Mesenchymal stem cell (in vitro differentiated cells and primary cell): Measurements from ENCODE around the gene ABCC1.
A peak's percentile ranks its signal among the peaks of the same experiment; 100 is the strongest.

Experiments used
- DNase-seq: peaks from one replicate; pipeline ENCODE4 v3.0.0-alpha.2; 2013
- H2AFZ ChIP-seq: one replicate; pipeline ENCODE4 v1.6.1; 2013; ENCODE audit warnings: low read depth, mild to moderate bottlenecking, control low read depth, inconsistent platforms, low read length, moderate library complexity
- H2AK5ac ChIP-seq: 2 replicates; pipeline ENCODE4 v1.6.1; 2013; ENCODE audit warnings: low read length, moderate library complexity, mild to moderate bottlenecking, inconsistent platforms; ENCODE audit not compliant: severe bottlenecking
- H2BK120ac ChIP-seq: one replicate; pipeline ENCODE4 v1.6.1; 2013; ENCODE audit warnings: low read depth, mild to moderate bottlenecking, inconsistent platforms, low read length, moderate library complexity
- H2BK12ac ChIP-seq, 2 experiments: one replicate each; pipeline ENCODE4 v1.6.1; 2013; ENCODE audit warnings: inconsistent platforms in 2 of 2, low read length in 2 of 2, mild to moderate bottlenecking in 2 of 2, moderate library complexity in 2 of 2, control low read depth in 1 of 2
- H2BK15ac ChIP-seq: one replicate; pipeline ENCODE4 v1.6.1; 2013; ENCODE audit warnings: mild to moderate bottlenecking, low read depth, inconsistent platforms; ENCODE audit not compliant: poor library complexity, severe bottlenecking
- H2BK5ac ChIP-seq: 2 replicates; pipeline ENCODE4 v1.6.1; 2013; ENCODE audit warnings: low read depth, mild to moderate bottlenecking, low read length, control low read depth, inconsistent platforms; ENCODE audit not compliant: poor library complexity, severe bottlenecking
- H3K14ac ChIP-seq, 2 experiments: one replicate each; pipeline ENCODE4 v1.6.1; 2013; ENCODE audit warnings: inconsistent platforms in 2 of 2, low read length in 2 of 2, control low read depth in 1 of 2, mild to moderate bottlenecking in 1 of 2, moderate library complexity in 1 of 2
- H3K18ac ChIP-seq, 2 experiments: one replicate each; pipeline ENCODE4 v1.6.1; 2013; ENCODE audit warnings: inconsistent platforms in 2 of 2, low read length in 2 of 2, control low read depth in 1 of 2, low read depth in 1 of 2, mild to moderate bottlenecking in 1 of 2
- H3K23ac ChIP-seq, 2 experiments: one replicate each; pipeline ENCODE4 v1.6.1; 2013; ENCODE audit warnings: inconsistent platforms in 2 of 2, low read length in 2 of 2, mild to moderate bottlenecking in 2 of 2, moderate library complexity in 2 of 2, control low read depth in 1 of 2
- H3K27ac ChIP-seq: 2 replicates; pipeline ENCODE4 v1.5.1; 2013; ENCODE audit warnings: mild to moderate bottlenecking, moderate library complexity, low read length, control low read depth, inconsistent platforms; ENCODE audit not compliant: poor library complexity, severe bottlenecking
- H3K27me3 ChIP-seq, 2 experiments: 2 replicates each; pipeline versions ENCODE4 v1.6.1 to v1.7.0; 2013; ENCODE audit warnings: low read length in 2 of 2, mild to moderate bottlenecking in 2 of 2, moderate library complexity in 2 of 2, control low read depth in 1 of 2, inconsistent platforms in 1 of 2; ENCODE audit not compliant: control insufficient read depth in 1 of 2, insufficient read depth in 1 of 2
- H3K36me3 ChIP-seq, 2 experiments: 2 replicates each; pipeline versions ENCODE4 v1.6.1 to v1.7.0; 2013; ENCODE audit warnings: low read length in 2 of 2, control low read depth in 1 of 2, inconsistent platforms in 1 of 2, low read depth in 1 of 2, mild to moderate bottlenecking in 1 of 2; ENCODE audit not compliant: insufficient read depth in 2 of 2, control insufficient read depth in 1 of 2
- H3K4ac ChIP-seq, 2 experiments: one replicate each; pipeline ENCODE4 v1.6.1; 2013; ENCODE audit warnings: inconsistent platforms in 2 of 2, low read length in 2 of 2, mild to moderate bottlenecking in 2 of 2, moderate library complexity in 2 of 2, control low read depth in 1 of 2, low read depth in 1 of 2
- H3K4me1 ChIP-seq: 2 replicates; pipeline ENCODE4 v1.6.1; 2013; ENCODE audit warnings: low read depth, low read length, control low read depth; ENCODE audit not compliant: control insufficient read depth, insufficient read depth
- H3K4me2 ChIP-seq: 2 replicates; pipeline ENCODE4 v1.6.1; 2013; ENCODE audit warnings: low read length, mild to moderate bottlenecking, inconsistent platforms; ENCODE audit not compliant: poor library complexity, severe bottlenecking
- H3K4me3 ChIP-seq, 2 experiments: 2 replicates each; pipeline versions ENCODE4 v1.5.1 to v1.7.0; 2013; ENCODE audit warnings: low read length in 2 of 2, mild to moderate bottlenecking in 2 of 2, control low read depth in 1 of 2, low read depth in 1 of 2; ENCODE audit not compliant: insufficient read depth in 1 of 2
- H3K79me1 ChIP-seq: replicated peaks from 2 replicates; pipeline ENCODE4 v1.6.1; 2013; ENCODE audit warnings: mild to moderate bottlenecking, control low read depth, low read length, inconsistent platforms; ENCODE audit not compliant: poor library complexity, severe bottlenecking
- H3K9ac ChIP-seq: 2 replicates; pipeline ENCODE4 v1.7.0; 2013; ENCODE audit warnings: mild to moderate bottlenecking, low read length, moderate library complexity
- H3K9me3 ChIP-seq: 2 replicates; pipeline ENCODE4 v1.7.0; 2013; ENCODE audit warnings: mild to moderate bottlenecking, low read length; ENCODE audit not compliant: control insufficient read depth
- H4K8ac ChIP-seq: one replicate; pipeline ENCODE4 v1.6.1; 2013; ENCODE audit warnings: inconsistent platforms, mild to moderate bottlenecking, low read length, moderate library complexity
- H4K91ac ChIP-seq: one replicate; pipeline ENCODE4 v1.6.1; 2013; ENCODE audit warnings: mild to moderate bottlenecking, low read length, inconsistent platforms
- WGBS: methylation state at CpG from one replicate; pipeline ENCODE4 v1.1.7; 2013; ENCODE audit warnings: mixed read lengths; 5-methylcytosine and 5-hydroxymethylcytosine counted together

Gene ABCC1

DNA sequence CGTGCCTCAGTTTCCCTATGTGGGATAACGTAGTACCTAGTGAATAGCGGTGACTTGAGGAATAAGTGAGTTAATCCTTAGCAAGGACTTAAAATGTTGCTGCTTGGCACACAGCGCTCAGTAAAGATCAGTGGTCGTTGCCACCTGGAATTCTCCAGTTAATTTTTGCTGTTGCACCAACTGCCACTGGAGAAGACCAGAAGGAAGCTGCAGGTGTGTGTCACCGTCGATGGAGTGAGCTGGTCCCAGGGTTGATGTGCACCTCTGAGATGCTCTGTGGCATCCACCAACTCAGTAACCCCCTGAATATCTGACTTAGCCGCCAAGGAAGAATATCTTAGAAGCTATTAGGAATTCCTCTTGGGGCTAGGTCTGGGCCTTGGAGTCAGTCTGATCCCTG is 4.1 kb downstream of the ABCC1 start:
- no peak overlapping the region for H3K27ac ChIP-seq
- H3K27me3 ChIP-seq, result no peaks in the 10 kb centered on the region
- no peaks in the 10 kb centered on the region for H3K36me3 ChIP-seq
- no peak overlapping the region for H3K4me2 ChIP-seq
- WGBS, result 87% methylated on average over 8 of the region's 8 CpGs
- H2AFZ ChIP-seq, result no peak overlapping the region
- DNase-seq, result no peak
- H3K18ac ChIP-seq, result no peak overlapping the region
- no peak overlapping the region for H3K4ac ChIP-seq
- H2BK15ac ChIP-seq, result no peak overlapping the region
- no peak overlapping the region for H4K91ac ChIP-seq
- H3K23ac ChIP-seq, result no peak overlapping the region
- no peak overlapping the region for H2BK5ac ChIP-seq
- no peak overlapping the region for H2BK120ac ChIP-seq
- no peak overlapping the region for H3K14ac ChIP-seq
- H3K9ac ChIP-seq, result no peak overlapping the region
- H3K4me1 ChIP-seq, result peaks cover 5% of the 10 kb centered on the region
- no peak overlapping the region for H2AK5ac ChIP-seq
- no peak overlapping the region for H2BK12ac ChIP-seq
- H3K9me3 ChIP-seq, result no peaks in the 10 kb centered on the region
- no peak overlapping the region for H4K8ac ChIP-seq
- H3K4me3 ChIP-seq, result no peak overlapping the region
- peaks cover 47% of the 10 kb centered on the region for H3K79me1 ChIP-seq

DNA sequence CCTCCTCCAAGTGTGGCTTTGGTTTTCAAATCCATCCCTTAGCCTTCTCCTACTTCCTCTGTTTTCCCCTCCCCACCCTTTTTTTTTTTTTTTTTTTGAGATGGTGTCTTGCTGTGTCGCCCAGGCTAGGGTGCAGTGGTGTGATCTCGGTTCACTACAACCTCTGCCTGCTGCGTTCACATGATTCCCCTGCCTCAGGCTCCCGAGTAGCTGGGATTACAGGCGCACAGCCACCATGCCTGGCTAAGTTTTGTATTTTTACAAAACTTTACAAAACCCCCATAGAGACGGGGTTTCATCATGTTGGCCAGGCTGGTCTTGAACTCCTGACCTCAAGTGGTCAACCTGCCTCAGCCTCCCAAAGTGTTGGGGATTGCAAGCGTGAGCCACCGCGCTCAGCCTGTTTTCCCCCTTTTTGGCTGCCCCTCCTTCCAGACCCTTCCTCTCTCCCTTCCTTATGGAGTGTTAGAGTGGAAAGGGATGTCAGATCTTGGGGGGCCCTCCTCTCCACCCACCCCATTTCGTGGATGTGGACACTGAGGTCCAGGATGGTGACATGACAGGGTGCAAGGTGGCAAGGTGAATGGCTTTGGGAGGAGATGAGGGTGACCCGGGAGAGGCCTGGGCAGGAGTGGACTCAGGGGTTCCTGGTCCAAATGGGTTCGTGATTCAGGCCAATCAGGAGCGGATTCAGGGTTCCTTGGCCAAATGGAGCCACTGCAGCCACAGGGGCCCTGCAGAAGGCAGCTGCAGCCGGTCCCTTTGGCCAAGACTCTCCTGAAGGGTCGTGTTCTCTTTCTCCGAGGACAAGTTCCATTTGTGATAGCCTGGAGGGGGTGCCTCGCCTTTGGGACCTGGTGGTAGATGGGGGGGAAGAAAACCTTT is 4.8 kb downstream of the ABCC1 start:
- H2BK15ac ChIP-seq, result no peak overlapping the region
- H3K4me3 ChIP-seq, result no peak overlapping the region
- no peaks in the 10 kb centered on the region for H3K9me3 ChIP-seq
- H2BK5ac ChIP-seq, result no peak overlapping the region
- no peak overlapping the region for H2BK12ac ChIP-seq
- H3K79me1 ChIP-seq, result peaks cover 49% of the 10 kb centered on the region
- H2BK120ac ChIP-seq, result no peak overlapping the region
- H3K14ac ChIP-seq, result no peak overlapping the region
- H3K18ac ChIP-seq, result no peak overlapping the region
- no peak for DNase-seq
- no peaks in the 10 kb centered on the region for H3K27me3 ChIP-seq
- H4K91ac ChIP-seq, result no peak overlapping the region
- H3K4ac ChIP-seq, result no peak overlapping the region
- 81% methylated on average over 13 of the region's 17 CpGs for WGBS
- H3K27ac ChIP-seq, result no peak overlapping the region
- no peak overlapping the region for H2AK5ac ChIP-seq
- H3K4me2 ChIP-seq, result no peak overlapping the region
- no peak overlapping the region for H2AFZ ChIP-seq
- peak overlapping the region in 1 of 2 experiments; percentile 15 for H3K23ac ChIP-seq
- no peaks in the 10 kb centered on the region for H3K36me3 ChIP-seq
- peaks cover 5% of the 10 kb centered on the region for H3K4me1 ChIP-seq
- H3K9ac ChIP-seq, result no peak overlapping the region
- H4K8ac ChIP-seq, result no peak overlapping the region

DNA sequence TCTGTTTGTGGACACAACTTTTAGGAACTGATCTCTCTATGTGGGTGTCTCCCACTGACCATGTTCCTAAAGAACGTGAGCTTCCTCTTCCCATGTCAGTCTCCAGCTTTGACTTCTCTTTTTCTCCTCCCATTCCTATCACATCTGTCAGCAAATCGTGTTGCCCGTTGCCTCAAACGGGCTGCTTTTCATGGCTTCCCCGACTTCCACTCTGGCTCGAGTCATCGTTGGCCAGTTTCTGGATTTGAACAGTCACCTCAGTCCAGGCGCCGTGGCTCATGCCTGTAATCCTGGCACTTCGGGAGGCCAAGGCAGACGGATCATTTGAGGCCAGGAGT is 5.4 kb downstream of the ABCC1 start:
- no peak overlapping the region for H4K8ac ChIP-seq
- peaks cover 48% of the 10 kb centered on the region for H3K79me1 ChIP-seq
- H3K9ac ChIP-seq, result no peak overlapping the region
- no peak for DNase-seq
- no peaks in the 10 kb centered on the region for H3K27me3 ChIP-seq
- H3K4me1 ChIP-seq, result peaks cover 4% of the 10 kb centered on the region
- H2BK15ac ChIP-seq, result no peak overlapping the region
- no peak overlapping the region for H2AK5ac ChIP-seq
- H4K91ac ChIP-seq, result no peak overlapping the region
- H3K4ac ChIP-seq, result no peak overlapping the region
- no peak overlapping the region for H2BK5ac ChIP-seq
- H3K36me3 ChIP-seq, result no peaks in the 10 kb centered on the region
- H3K9me3 ChIP-seq, result no peaks in the 10 kb centered on the region
- no peak overlapping the region for H3K27ac ChIP-seq
- no peak overlapping the region for H3K18ac ChIP-seq
- H3K14ac ChIP-seq, result no peak overlapping the region
- no peak overlapping the region for H2BK120ac ChIP-seq
- H2BK12ac ChIP-seq, result no peak overlapping the region
- H3K4me2 ChIP-seq, result no peak overlapping the region
- 96% methylated on average over 11 of the region's 11 CpGs for WGBS
- no peak overlapping the region for H3K4me3 ChIP-seq
- H2AFZ ChIP-seq, result no peak overlapping the region
- no peak overlapping the region for H3K23ac ChIP-seq

DNA sequence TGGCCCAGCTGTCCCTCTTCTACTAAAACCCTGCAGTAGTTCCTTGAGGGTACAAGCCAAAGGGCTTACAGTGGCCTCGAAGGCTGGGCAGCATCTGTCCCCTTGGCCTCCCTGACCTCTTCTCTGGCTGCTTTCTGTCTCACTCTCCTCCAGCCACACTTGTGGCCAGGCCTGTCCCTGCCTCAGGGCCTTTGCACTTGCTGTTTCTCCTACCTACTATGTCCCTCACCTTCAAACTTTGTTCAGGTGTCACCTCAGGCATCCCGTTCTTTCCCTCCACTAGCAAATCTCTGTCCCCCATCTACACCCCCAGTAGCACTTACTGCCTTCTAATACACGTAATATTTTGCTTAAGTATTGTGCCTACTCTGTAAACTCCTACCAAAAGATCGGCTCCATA is 6.0 kb downstream of the ABCC1 start:
- Histone ChIP-seq H2AFZ (no peak overlapping the region), H3K4me1 (peaks cover 4% of the 10 kb centered on the region), H3K4me3 (no peak overlapping the region), H3K4ac (no peak overlapping the region), H2BK15ac (no peak overlapping the region), H3K9ac (no peak overlapping the region), H2AK5ac (no peak overlapping the region), H3K9me3 (no peaks in the 10 kb centered on the region), H3K36me3 (peaks cover 0 to 1% of the 10 kb centered on the region in 2 experiments), H3K14ac (no peak overlapping the region), H3K23ac (no peak overlapping the region), H4K8ac (no peak overlapping the region), H3K18ac (no peak overlapping the region), H3K79me1 (peaks cover 47% of the 10 kb centered on the region), H3K27me3 (no peaks in the 10 kb centered on the region), H3K4me2 (no peak overlapping the region), H3K27ac (no peak overlapping the region), H2BK12ac (peak overlapping the region in 1 of 2 experiments; percentile 39), H2BK120ac (no peak overlapping the region), H2BK5ac (no peak overlapping the region), H4K91ac (no peak overlapping the region)
- no peak for DNase-seq
- 100% methylated on average over 4 of the region's 4 CpGs for WGBS
